Measurements from ENCODE around the gene MYL12B.
"Not testable (repeated sequence)": the region's sequence is repeated elsewhere in the genome, so short reads cannot be mapped to it uniquely, and the experiment has no call there.

Gene MYL12B

GRCh38 chr18:3269241-3269913 is 7.4 kb downstream of the MYL12B start:
- no peak for TF ChIP-seq CTCF (IDR thresholded peaks at IDR 0.05; ENCODE audit: borderline replicate concordance, insufficient read depth, low read depth, low read length)
- no peak overlapping the region for H3K4me3 ChIP-seq (ENCODE audit: low read depth, low read length)

GRCh38 chr18:3269914-3270299 is 8.0 kb downstream of the MYL12B start:
- no peak for TF ChIP-seq CTCF (IDR thresholded peaks at IDR 0.05; ENCODE audit: borderline replicate concordance, insufficient read depth, low read depth, low read length)
- no peak overlapping the region for H3K4me3 ChIP-seq (ENCODE audit: low read depth, low read length)

- TF ChIP-seq CTCF (IDR thresholded peaks at IDR 0.05; ENCODE audit: borderline replicate concordance, insufficient read depth, low read depth, low read length): no peak
- H3K4me3 ChIP-seq (ENCODE audit: low read depth, low read length): no peak overlapping the region
Measured at GRCh38 chr18:3273042-3273441, 11.1 kb downstream of the MYL12B start.

- not testable (repeated sequence) for H3K4me3 ChIP-seq (ENCODE audit: low read depth, low read length)
Measured at GRCh38 chr18:3277643-3278213, 15.8 kb downstream of the MYL12B start.

GRCh38 chr18:3279201-3280185 is 17.6 kb downstream of the MYL12B start:
- TF ChIP-seq CTCF (IDR thresholded peaks at IDR 0.05; ENCODE audit: borderline replicate concordance, insufficient read depth, low read depth, low read length): no peak
- no peak overlapping the region for H3K4me3 ChIP-seq (ENCODE audit: low read depth, low read length)

GRCh38 chr18:3281456-3282400 is 19.8 kb downstream of the MYL12B start:
- H3K4me3 ChIP-seq (ENCODE audit: low read depth, low read length): no peak overlapping the region
- TF ChIP-seq CTCF (IDR thresholded peaks at IDR 0.05; ENCODE audit: borderline replicate concordance, insufficient read depth, low read depth, low read length): no peak

Measured in GM12875 (cell line).